CD4-positive, alpha-beta T cell (primary cell): Measurements from ENCODE around the gene ARHGAP21. TPM values are rescaled to one million over a fixed set of nuclear protein-coding genes. Genes with fewer than 3 reads are reported as not detected.

Source experiments
- ATAC-seq: fragments of 200-7000 bp; cut with Tn5 transposase; one replicate; pipeline ENCODE4 v1.10.0; 2022; ENCODE audit warnings: mild to moderate bottlenecking; ENCODE audit not compliant: poor library complexity
- CTCF ChIA-PET: fragments of 350-600 bp; sonication (Branson Sonifier 250); formaldehyde crosslinking; loops from one replicate; lab custom pipeline; 2021; ENCODE audit warnings: antibody characterized with exemption, inconsistent platforms; lab: Charles Lee
- POLR2A ChIA-PET: fragments of 350-600 bp; sonication (Branson Sonifier 250); formaldehyde crosslinking; loops from one replicate; lab custom pipeline; 2021; ENCODE audit warnings: antibody characterized with exemption, inconsistent platforms; lab: Charles Lee
- DNase-seq, 14 experiments: peaks; one replicate each; pipeline ENCODE4 v3.0.0-alpha.2; 2013 to 2020; ENCODE audit warnings: mixed read lengths in 2 of 14
- H3K27ac ChIP-seq, 2 donors: one replicate each; pipeline versions ENCODE4 v1.5.1 to v1.7.0; 2013; ENCODE audit warnings: low read length in 2 of 2, low read depth in 1 of 2, mild to moderate bottlenecking in 1 of 2
- H3K27me3 ChIP-seq, 2 experiments: 1 replicate in 1 of 2; 2 replicates in 1 of 2; pipeline versions ENCODE4 v1.6.1 to v1.7.0; 2013; ENCODE audit warnings: low read length in 2 of 2, control low read depth in 1 of 2, mild to moderate bottlenecking in 1 of 2, moderate library complexity in 1 of 2; ENCODE audit not compliant: insufficient read depth in 2 of 2, control insufficient read depth in 1 of 2
- H3K36me3 ChIP-seq: one replicate; pipeline ENCODE4 v1.6.1; 2013; ENCODE audit warnings: low read length, control low read depth; ENCODE audit not compliant: insufficient read depth
- H3K4me1 ChIP-seq: one replicate; pipeline ENCODE4 v1.6.1; 2013; ENCODE audit warnings: low read length, control low read depth; ENCODE audit not compliant: insufficient read depth
- H3K4me3 ChIP-seq: one replicate; pipeline ENCODE4 v1.5.1; 2013; ENCODE audit warnings: mild to moderate bottlenecking, low read length, moderate library complexity
- H3K9me3 ChIP-seq, 2 experiments: 1 replicate in 1 of 2; 2 replicates in 1 of 2; pipeline versions ENCODE4 v1.6.1 to v1.7.0; 2013; ENCODE audit warnings: low read length in 2 of 2, mild to moderate bottlenecking in 2 of 2, control low read depth in 1 of 2, moderate library complexity in 1 of 2; ENCODE audit not compliant: control insufficient read depth in 1 of 2, insufficient read depth in 1 of 2
- H3K27ac Mint-ChIP-seq: one replicate; pipeline ENCODE4 v1.8.0; 2020; ENCODE audit warnings: mixed read lengths
- H3K27me3 Mint-ChIP-seq: one replicate; pipeline ENCODE4 v1.8.0; 2021; ENCODE audit warnings: mixed read lengths
- H3K36me3 Mint-ChIP-seq: one replicate; pipeline ENCODE4 v1.8.0; 2021; ENCODE audit warnings: low read depth, mixed read lengths
- H3K4me1 Mint-ChIP-seq: one replicate; pipeline ENCODE4 v1.8.0; 2021; ENCODE audit warnings: low read depth, mixed read lengths
- H3K4me3 Mint-ChIP-seq: one replicate; pipeline ENCODE4 v1.8.0; 2020; ENCODE audit warnings: mild to moderate bottlenecking, mixed read lengths
- H3K9me3 Mint-ChIP-seq: one replicate; pipeline ENCODE4 v1.8.0; 2020; ENCODE audit warnings: mixed read lengths
- CTCF ChIP-seq: fragments of 200-600 bp; IDR thresholded peaks from one replicate; pipeline ENCODE4 v1.8.0; 2022; ENCODE audit warnings: antibody characterized with exemption, mild to moderate bottlenecking
- intact Hi-C, 2 experiments: fragments of 100-400 bp; cut with DNase I in 1 of 2; cut with micrococcal nuclease in 1 of 2; formaldehyde crosslinking; loops; one replicate each; pipeline versions ENCODE4 v1.15.1 to v1.9.0; 2023 to 2025; cut with DNase I, micrococcal nuclease
- total RNA-seq, 174 experiments: library from RNA in 2 of 174; stranded (reverse) in 2 of 174; gene quantifications; one replicate each; pipeline ENCODE4 v1.2.3 and lab custom pipeline; 2021 to 2026

The ARHGAP21 gene
- total RNA-seq, 2 experiments from 2014 or later = 38.4 to 43.4 TPM

- Histone ChIP-seq H3K27ac (no peak overlapping the region), H3K9me3 (no peaks in the 10 kb centered on the region), H3K4me1 (no peaks in the 10 kb centered on the region), H3K36me3 (peaks cover 2% of the 10 kb centered on the region), H3K27me3 (no peaks in the 10 kb centered on the region), H3K4me3 (no peak overlapping the region)
- no peak overlapping the region for H3K27ac Mint-ChIP-seq
- intact Hi-C loops = no loop called here
- peaks cover 90% of the 10 kb centered on the region for H3K36me3 Mint-ChIP-seq
- ChIA-PET POLR2A (interaction anchor here (1.3 to 1.4 kb wide), 2 partner anchors 24 to 418 kb away, joined by 3 to 4 read pairs; partner anchors contain the start of genes ENKUR and THNSL1), CTCF (no interaction called here)
- no peaks in the 10 kb centered on the region for H3K27me3 Mint-ChIP-seq
- H3K9me3 Mint-ChIP-seq = no peaks in the 10 kb centered on the region
- no peak for ATAC-seq
- H3K4me1 Mint-ChIP-seq = no peaks in the 10 kb centered on the region
- TF ChIP-seq CTCF = no peak
- no peak overlapping the region for H3K4me3 Mint-ChIP-seq
- DNase-seq = no peak
Observed at GRCh38 chr10:24597961-24598360, 125.7 kb downstream of the ARHGAP21 start.

GRCh38 chr10:24597426-24597825 is 126.3 kb downstream of the ARHGAP21 start:
- no peaks in the 10 kb centered on the region for H3K9me3 Mint-ChIP-seq
- DNase-seq = no peak
- TF ChIP-seq CTCF = no peak
- no peak overlapping the region for H3K4me3 Mint-ChIP-seq
- ATAC-seq = no peak
- POLR2A ChIA-PET = interaction anchor here (0.6 to 1.4 kb wide), 3 partner anchors 20 to 419 kb away, joined by 3 to 5 read pairs (median 4); partner anchors contain the start of genes ENKUR and THNSL1
- H3K4me1 Mint-ChIP-seq = no peaks in the 10 kb centered on the region
- Histone ChIP-seq H3K4me3 (no peak overlapping the region), H3K9me3 (no peaks in the 10 kb centered on the region), H3K4me1 (no peaks in the 10 kb centered on the region), H3K36me3 (peaks cover 2% of the 10 kb centered on the region), H3K27me3 (no peaks in the 10 kb centered on the region), H3K27ac (no peak overlapping the region)
- no peak overlapping the region for H3K27ac Mint-ChIP-seq
- no peaks in the 10 kb centered on the region for H3K27me3 Mint-ChIP-seq
- H3K36me3 Mint-ChIP-seq = peaks cover 90% of the 10 kb centered on the region
- CTCF ChIA-PET = no interaction called here
- intact Hi-C loops = no loop called here

- Mint-ChIP-seq H3K4me3 (no peak overlapping the region), H3K27me3 (no peaks in the 10 kb centered on the region), H3K27ac (no peak overlapping the region), H3K36me3 (peaks cover 90% of the 10 kb centered on the region), H3K4me1 (no peaks in the 10 kb centered on the region), H3K9me3 (no peaks in the 10 kb centered on the region)
- peaks cover 5% of the 10 kb centered on the region for H3K36me3 ChIP-seq
- DNase-seq (no peak), ATAC-seq (no peak)
- CTCF ChIA-PET = no interaction called here
- TF ChIP-seq CTCF = no peak
- intact Hi-C loops = no loop called here
- H3K9me3 ChIP-seq = no peaks in the 10 kb centered on the region
- POLR2A ChIA-PET = interaction anchor here (0.6 to 1.3 kb wide), 3 partner anchors 18 to 26 kb away, joined by 4 to 5 read pairs (median 5); no protein-coding TSS in a partner anchor
- no peaks in the 10 kb centered on the region for H3K27me3 ChIP-seq
- no peaks in the 10 kb centered on the region for H3K4me1 ChIP-seq
- H3K27ac ChIP-seq = no peak overlapping the region
- H3K4me3 ChIP-seq = no peak overlapping the region
Observed at GRCh38 chr10:24596217-24596930, 127.3 kb downstream of the ARHGAP21 start.
